Stimulated activated CD4-positive, alpha-beta T cell treated with anti-CD3 and anti-CD28 coated beads, Interleukin-2, amount 100 ng/mL, for 24 hours (primary cell): Measurements from ENCODE around the gene DHX9.

Experiments
- DNase-seq, 2 donors: peaks; one replicate each; pipeline ENCODE4 v3.0.0-alpha.2; 2020

DHX9 gene

DNA sequence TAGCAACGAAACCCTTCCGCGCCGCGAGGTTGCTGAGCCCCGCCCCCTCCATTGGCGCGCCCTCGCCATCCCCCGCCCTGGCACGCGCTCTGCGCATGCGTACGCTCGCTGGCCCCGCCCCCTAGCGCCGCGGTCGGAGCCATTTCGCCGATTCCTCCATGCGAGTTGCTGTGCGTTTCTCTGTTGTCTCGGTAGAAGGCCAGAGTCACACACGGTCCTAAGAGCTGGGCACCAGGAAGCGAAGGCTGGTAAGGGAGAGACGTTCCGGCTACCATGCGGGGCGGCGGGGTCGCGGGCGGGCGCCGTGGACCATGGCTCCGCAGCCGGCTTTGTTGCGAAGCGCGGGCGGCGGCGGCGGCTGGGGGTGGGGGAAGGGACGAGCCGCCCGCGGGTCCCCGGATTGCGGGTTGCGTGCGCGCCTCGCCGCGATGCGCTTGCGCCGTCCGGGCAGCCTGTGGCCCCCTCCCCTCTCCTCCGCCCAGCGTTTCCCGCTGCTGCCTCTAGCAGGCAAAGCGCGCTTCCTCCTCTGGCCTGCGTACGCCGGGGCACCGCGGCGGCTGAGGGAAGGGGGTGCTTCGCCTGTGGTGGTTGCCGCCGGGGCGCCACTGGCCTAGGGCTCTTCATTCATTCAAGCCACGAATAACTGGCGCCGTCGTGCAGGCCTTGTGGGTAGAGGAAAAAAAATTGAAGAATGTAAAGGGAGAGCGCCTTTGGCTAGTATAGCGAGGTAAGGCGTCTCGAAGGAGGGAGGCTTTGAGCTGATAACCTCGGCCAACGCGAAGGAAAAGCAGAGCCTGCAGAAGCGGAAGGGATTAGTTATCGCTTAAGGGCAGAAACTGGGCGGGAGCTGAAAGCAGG lies at the start of gene DHX9:
Gene DHX9, plus strand, starts transcription at position 139 of the 858 bp plus-strand sequence. CDS start 3,220 bp downstream, outside the sequence.
- DNase-seq = peak; percentile 96 to 97

DNA sequence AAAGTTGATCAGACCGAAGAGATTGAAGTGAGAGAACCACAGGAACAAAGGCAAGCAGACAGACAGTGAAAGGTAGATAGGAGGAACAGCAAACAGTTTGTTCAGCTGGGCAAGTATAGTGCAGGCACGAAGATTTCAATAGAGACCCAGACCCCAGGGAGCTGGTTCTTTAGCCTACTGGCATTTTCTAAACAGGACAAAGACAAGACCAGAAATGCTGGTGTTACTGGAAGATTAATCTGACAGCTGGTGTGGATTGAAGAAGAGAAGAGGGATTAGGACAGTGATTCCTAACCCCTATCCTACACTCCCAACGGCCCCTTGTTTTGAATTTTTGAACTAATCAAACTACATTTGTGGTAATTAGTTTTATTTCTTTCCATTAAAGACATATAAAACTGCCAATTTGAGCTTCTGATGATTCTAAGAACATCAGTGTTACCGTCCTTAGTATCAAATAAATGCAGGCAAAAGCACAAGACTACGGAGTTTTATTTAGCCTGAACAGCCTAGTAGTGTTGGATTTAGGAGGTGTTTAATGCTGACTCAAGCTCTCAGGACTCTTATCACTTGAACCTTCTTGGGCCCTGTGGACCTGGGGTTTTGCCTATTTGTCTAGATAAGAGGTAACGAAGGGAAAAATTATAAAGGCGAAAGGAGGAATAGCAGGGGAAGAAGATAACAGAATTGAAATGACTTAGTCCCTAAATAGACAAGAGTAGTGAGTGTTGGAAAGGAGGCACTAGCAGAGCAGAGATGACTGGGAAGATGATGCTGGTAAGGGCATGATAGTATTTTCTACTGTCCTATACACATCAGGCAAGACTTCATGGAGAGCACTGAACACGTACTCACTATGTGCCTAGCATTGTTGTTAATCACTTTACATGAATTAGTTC lies 47.6 kb upstream of the DHX9 start:
- no peak for DNase-seq

GRCh38 chr1:182794091-182794490 lies 45.1 kb upstream of the DHX9 start:
- no peak for DNase-seq

- no peak for DNase-seq
Observed at GRCh38 chr1:182794676-182795201, 44.4 kb upstream of the DHX9 start.

- no peak for DNase-seq
Observed at GRCh38 chr1:182795563-182796228, 43.5 kb upstream of the DHX9 start.

DNA sequence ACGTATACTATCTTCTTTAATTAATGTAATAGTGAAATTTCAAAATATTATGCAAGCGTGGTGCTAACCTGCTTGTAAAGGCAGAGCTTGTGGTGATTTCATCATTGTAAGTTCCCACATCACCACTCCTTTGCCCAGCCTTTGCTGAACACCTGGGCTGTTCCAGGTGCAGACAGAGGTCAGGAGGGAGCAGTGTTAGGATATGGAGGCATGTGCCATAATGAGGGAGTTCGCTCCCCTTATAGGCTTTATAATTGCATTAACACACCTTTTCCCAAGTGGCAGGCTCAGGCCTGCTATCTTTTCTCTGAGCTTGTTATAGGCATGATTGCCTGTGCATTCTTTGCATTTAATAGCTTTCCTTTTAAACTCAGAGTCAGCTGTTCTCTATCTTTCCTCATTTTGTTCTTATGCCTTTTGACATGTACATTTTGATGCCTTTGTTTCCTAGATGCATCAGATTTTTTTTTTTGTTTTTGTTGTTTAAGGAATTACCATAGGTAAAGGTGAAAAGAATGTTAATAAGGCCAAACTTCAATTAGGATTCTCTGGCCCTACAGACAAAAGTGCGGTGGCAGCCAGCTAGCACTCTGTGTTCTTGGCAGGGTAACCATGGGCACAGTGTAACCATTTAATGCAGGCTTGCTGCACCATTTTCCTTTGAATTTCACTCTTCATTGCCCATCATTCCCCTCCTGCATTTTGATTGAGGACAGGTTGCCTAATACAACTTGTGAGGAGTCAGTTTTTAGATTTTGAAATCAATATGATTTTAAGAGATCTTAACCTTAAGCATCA lies 36.9 kb upstream of the DHX9 start:
- no peak for DNase-seq

GRCh38 chr1:182803846-182804245 lies 35.3 kb upstream of the DHX9 start:
- DNase-seq = no peak

- DNase-seq = no peak
Observed at GRCh38 chr1:182806015-182806678, 33.0 kb upstream of the DHX9 start.

DNA sequence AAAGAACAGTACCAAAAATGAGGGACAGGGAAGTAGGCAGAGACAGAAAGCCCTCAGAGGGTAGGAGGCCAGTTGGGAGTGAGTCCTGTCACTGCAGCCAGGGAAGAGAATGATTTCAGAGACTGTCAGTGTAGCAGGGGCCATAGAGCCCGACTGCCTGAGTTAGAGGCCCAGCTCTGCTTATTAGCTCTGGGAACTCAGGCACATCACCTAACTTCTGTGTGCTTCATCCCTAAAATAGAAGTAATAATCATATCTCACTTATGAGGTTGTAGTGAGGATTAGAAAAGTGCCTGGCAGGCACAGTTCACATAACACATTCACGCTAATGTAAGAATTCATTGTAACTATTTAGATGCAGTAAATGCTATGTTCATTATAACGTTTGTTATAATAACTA lies 31.2 kb upstream of the DHX9 start:
- no peak for DNase-seq

- no peak for DNase-seq
Observed at GRCh38 chr1:182809414-182809957, 29.7 kb upstream of the DHX9 start.

GRCh38 chr1:182811975-182812722 lies 27.0 kb upstream of the DHX9 start:
- no peak for DNase-seq

- DNase-seq = no peak
Observed at GRCh38 chr1:182816863-182817262, 22.3 kb upstream of the DHX9 start.

- DNase-seq = no peak
Observed at GRCh38 chr1:182817802-182818201, 21.3 kb upstream of the DHX9 start.

DNA sequence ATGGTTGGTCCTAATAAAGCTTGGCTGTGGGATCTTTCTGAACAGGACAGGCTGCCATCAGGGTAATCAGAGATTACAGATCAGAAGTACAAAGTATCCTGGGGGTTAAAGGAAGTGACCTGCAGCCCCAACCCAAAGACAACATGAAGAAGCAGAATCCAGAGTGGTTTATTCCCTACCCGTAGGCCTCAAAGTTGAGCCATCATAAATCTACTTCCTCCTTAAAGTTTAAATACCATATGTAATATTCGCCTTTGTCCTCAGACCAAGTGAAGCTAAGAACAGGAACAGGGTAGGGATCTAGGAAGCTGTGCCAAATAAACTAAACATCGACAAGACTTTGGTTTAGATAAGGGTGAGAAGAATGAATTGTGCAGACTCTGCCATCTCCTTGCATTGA lies 15.9 kb upstream of the DHX9 start:
- DNase-seq = no peak

- DNase-seq = no peak
Observed at GRCh38 chr1:182826892-182827291, 12.3 kb upstream of the DHX9 start.

GRCh38 chr1:182829285-182829932 lies 9.7 kb upstream of the DHX9 start:
- DNase-seq = no peak

GRCh38 chr1:182833271-182833670 lies 5.9 kb upstream of the DHX9 start:
- no peak for DNase-seq

GRCh38 chr1:182834326-182834725 lies 4.8 kb upstream of the DHX9 start:
- DNase-seq = no peak

DNA sequence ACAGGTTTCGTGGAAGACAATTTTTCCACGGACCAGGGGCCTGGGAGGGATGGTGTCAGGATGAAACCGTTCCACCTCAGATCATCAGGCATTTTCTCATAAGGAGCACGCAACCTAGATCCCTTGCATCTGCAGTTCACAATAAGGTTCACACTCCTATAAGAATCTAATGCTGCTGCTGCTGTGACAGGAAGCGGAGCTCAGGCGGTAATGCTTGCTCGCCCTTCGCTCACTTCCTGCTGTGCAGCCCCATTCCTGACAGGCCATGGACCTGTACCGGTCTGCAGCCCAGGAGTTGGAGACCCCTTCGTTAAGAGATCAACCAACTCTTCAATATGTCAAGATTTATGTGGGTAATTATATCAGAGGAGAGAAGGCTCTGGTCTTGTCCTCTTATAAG lies 3.3 kb upstream of the DHX9 start:
- no peak for DNase-seq
